HCT116 (cell line): ENCODE data around the gene BAHCC1. TPM values are rescaled to one million over a fixed set of nuclear protein-coding genes. Genes with fewer than 3 reads are reported as not detected.
A peak's percentile ranks its signal among the peaks of the same experiment; 100 is the strongest.

Source experiments
- ATAC-seq: fragments of 200-7000 bp; cut with Tn5 transposase; 2 replicates; pipeline ENCODE4 v1.9.1; 2020; ENCODE audit warnings: mild to moderate bottlenecking, moderate library complexity
- BruUV-seq: library from RNA; stranded (reverse); fragments of 400-500 nt; replicated peaks from 2 replicates; lab custom pipeline; 2021; lab: Mats Ljungman, UMichigan
- CTCF ChIA-PET: fragments of 300-600 bp; sonication (Branson Sonifier 250); formaldehyde crosslinking; loops from one replicate; lab custom pipeline; 2021; ENCODE audit warnings: antibody characterized with exemption; lab: Charles Lee
- POLR2A ChIA-PET: fragments of 300-600, 350-600 bp; sonication (Branson Sonifier 250); formaldehyde crosslinking; loops from one replicate; lab custom pipeline; 2021; ENCODE audit warnings: antibody characterized with exemption; lab: Charles Lee
- RAD21 ChIA-PET, 2 experiments: fragments of 300-600 bp; sonication (Branson Sonifier 250); formaldehyde crosslinking; loops; one replicate each; lab custom pipeline; 2023; ENCODE audit warnings: low total read pairs in 2 of 2; ENCODE audit not compliant: uncharacterized antibody in 2 of 2, unreplicated experiment in 2 of 2, low non-redundant PET in 1 of 2; lab: Charles Lee
- DNase-seq: peaks from one replicate; pipeline ENCODE4 v3.0.0-alpha.2; 2010; ENCODE audit warnings: low read depth, low spot score
- H2AFZ ChIP-seq: fragments of 200-600 bp; shearing (Covaris generic), sonication (generic); 2 replicates; pipeline ENCODE4 v1.6.1; 2017; ENCODE audit warnings: low read depth, mixed run types, mixed read lengths, antibody characterized with exemption, low read length; ENCODE audit not compliant: poor library complexity, severe bottlenecking
- H3K27ac ChIP-seq: 2 replicates; pipeline ENCODE4 v1.5.1; 2012; ENCODE audit warnings: low read depth, low read length
- H3K27me3 ChIP-seq: fragments of 200-600 bp; sonication (generic); 2 replicates; pipeline ENCODE4 v1.6.1; 2016; ENCODE audit warnings: mixed run types, low read length, mixed read lengths; ENCODE audit not compliant: insufficient read depth
- H3K36me3 ChIP-seq, 2 experiments: fragments of 200-500 bp in 1 of 2; fragments of 200-600 bp in 1 of 2; sonication (Bioruptor generic) in 1 of 2; sonication (generic) in 1 of 2; 2 replicates each; pipeline versions ENCODE4 v1.5.1 to v1.6.1; 2014 to 2016; ENCODE audit warnings: low read length in 2 of 2, inconsistent platforms in 1 of 2, mixed read lengths in 1 of 2, mixed run types in 1 of 2; ENCODE audit not compliant: insufficient read depth in 2 of 2, control insufficient read depth in 1 of 2
- H3K4me1 ChIP-seq, 2 experiments: fragments of 200-600 bp in 1 of 2; sonication (generic) in 1 of 2; 2 replicates each; pipeline versions ENCODE4 v1.5.1 to v1.6.1; 2012 to 2017; ENCODE audit warnings: low read length in 2 of 2, inconsistent platforms in 1 of 2, mild to moderate bottlenecking in 1 of 2, mixed read lengths in 1 of 2, mixed run types in 1 of 2, moderate library complexity in 1 of 2; ENCODE audit not compliant: insufficient read depth in 2 of 2, control insufficient read depth in 1 of 2
- H3K4me2 ChIP-seq: fragments of 200-600 bp; sonication (generic); 2 replicates; pipeline ENCODE4 v1.6.1; 2017; ENCODE audit warnings: mixed run types, low read length, mixed read lengths
- H3K4me3 ChIP-seq, 2 experiments: fragments of 200-600 bp in 1 of 2; sonication (generic) in 1 of 2; replicated peaks in 1 of 2; 2 replicates each; pipeline ENCODE4 v1.5.1; 2011 to 2016; ENCODE audit warnings: low read length in 2 of 2, control low read depth in 1 of 2, low read depth in 1 of 2, mild to moderate bottlenecking in 1 of 2, mixed read lengths in 1 of 2, mixed run types in 1 of 2
- H3K79me2 ChIP-seq: fragments of 200-600 bp; sonication (generic); 2 replicates; pipeline ENCODE4 v1.6.1; 2017; ENCODE audit warnings: mild to moderate bottlenecking, mixed run types, low read length, moderate library complexity, mixed read lengths; ENCODE audit not compliant: insufficient read depth
- H3K9ac ChIP-seq: fragments of 200-600 bp; sonication (generic); 2 replicates; pipeline ENCODE4 v1.6.1; 2016; ENCODE audit warnings: low read length, mixed read lengths
- H3K9me2 ChIP-seq: fragments of 200-600 bp; sonication (generic), shearing (Covaris generic); 2 replicates; pipeline ENCODE4 v1.6.1; 2017; ENCODE audit warnings: mixed run types, mild to moderate bottlenecking, moderate library complexity; ENCODE audit not compliant: insufficient read depth
- H3K9me3 ChIP-seq, 2 experiments: fragments of 200-500 bp in 1 of 2; fragments of 200-600 bp in 1 of 2; sonication (Bioruptor generic) in 1 of 2; sonication (generic) in 1 of 2; 2 replicates each; pipeline ENCODE4 v1.6.1; 2014 to 2017; ENCODE audit warnings: low read length in 2 of 2, mixed read lengths in 2 of 2, inconsistent platforms in 1 of 2, low read depth in 1 of 2, mild to moderate bottlenecking in 1 of 2, mixed run types in 1 of 2, moderate library complexity in 1 of 2; ENCODE audit not compliant: control insufficient read depth in 1 of 2, insufficient read depth in 1 of 2
- H4K20me1 ChIP-seq: fragments of 200-600 bp; sonication (generic), shearing (Covaris generic); 2 replicates; pipeline ENCODE4 v1.6.1; 2017; ENCODE audit warnings: mixed run types, mild to moderate bottlenecking, moderate library complexity; ENCODE audit not compliant: insufficient read depth
- CBX3 ChIP-seq: IDR thresholded peaks from 2 replicates; pipeline ENCODE4 v1.6.1; 2012; ENCODE audit warnings: low read depth
- CEBPB ChIP-seq: IDR thresholded peaks from 2 replicates; pipeline ENCODE4 v1.6.1; 2012; ENCODE audit warnings: low read depth
- EGR1 ChIP-seq: IDR thresholded peaks from 2 replicates; pipeline ENCODE4 v1.6.1; 2012; ENCODE audit warnings: low read depth
- ELF1 ChIP-seq: IDR thresholded peaks from 2 replicates; pipeline ENCODE4 v1.6.1; 2012; ENCODE audit warnings: low read depth, borderline replicate concordance
- EZH2 ChIP-seq: fragments of 200-600 bp; sonication (generic); IDR thresholded peaks from 2 replicates; pipeline ENCODE4 v1.6.1; 2017; ENCODE audit warnings: antibody characterized with exemption, mixed run types
- JUND ChIP-seq: IDR thresholded peaks from 2 replicates; pipeline ENCODE4 v1.6.1; 2012
- POLR2A ChIP-seq: IDR thresholded peaks from 2 replicates; pipeline ENCODE4 v1.7.0; 2011; ENCODE audit warnings: borderline replicate concordance; ENCODE audit not compliant: insufficient read depth, insufficient read length; ENCODE audit errors: extremely low read depth
- POLR2AphosphoS5 ChIP-seq: IDR thresholded peaks from 2 replicates; pipeline ENCODE4 v1.6.1; 2011; ENCODE audit warnings: mild to moderate bottlenecking, low read depth, low read length, moderate library complexity
- RAD21 ChIP-seq: IDR thresholded peaks from 2 replicates; pipeline ENCODE4 v1.6.1; 2012; ENCODE audit warnings: low read depth, mild to moderate bottlenecking
- SIN3A ChIP-seq: IDR thresholded peaks from 2 replicates; pipeline ENCODE4 v1.6.1; 2012; ENCODE audit warnings: low read depth
- SRF ChIP-seq: IDR thresholded peaks from 2 replicates; pipeline ENCODE4 v1.6.1; 2012; ENCODE audit warnings: low read depth
- YY1 ChIP-seq: IDR thresholded peaks from 2 replicates; pipeline ENCODE4 v1.6.1; 2011; ENCODE audit warnings: low read length, low read depth, moderate library complexity, mild to moderate bottlenecking; ENCODE audit not compliant: insufficient replicate concordance; ENCODE audit errors: extremely low read depth
- ZFX ChIP-seq: fragments of 450-650 bp; IDR thresholded peaks from 2 replicates; pipeline ENCODE4 v1.6.1; 2017
- ZNF274 ChIP-seq: fragments of 200-500 bp; sonication (Bioruptor generic); IDR thresholded peaks from 2 replicates; pipeline ENCODE4 v1.6.1; 2014; ENCODE audit warnings: mild to moderate bottlenecking, low read depth, low read length, inconsistent platforms
- intact Hi-C: fragments of 100-400 bp; cut with micrococcal nuclease; formaldehyde crosslinking; loops from 2 replicates; pipeline ENCODE4 v1.10.0; 2022
- total RNA-seq: library from RNA; stranded (reverse); gene quantifications from one replicate; pipeline ENCODE4 v1.2.1, GENCODE V29; 2021; ENCODE audit not compliant: unreplicated experiment
- TF ChIP-seq, protein P1 (sequence below): IDR thresholded peaks from 2 replicates; pipeline ENCODE4 v1.6.1; 2011; ENCODE audit warnings: mild to moderate bottlenecking, low read length, moderate library complexity; ENCODE audit not compliant: insufficient replicate concordance; ENCODE audit errors: extremely low read depth
- TF ChIP-seq, protein P2 (sequence below): IDR thresholded peaks from 2 replicates; pipeline ENCODE4 v1.6.1; 2012; ENCODE audit warnings: low read depth
- TF ChIP-seq, protein P3 (sequence below): IDR thresholded peaks from 2 replicates; pipeline ENCODE4 v1.6.1; 2012
- TF ChIP-seq, protein P4 (sequence below): IDR thresholded peaks from 2 replicates; pipeline ENCODE4 v1.6.1; 2012
- TF ChIP-seq, protein P5 (sequence below), 3 experiments: fragments of 200-600 bp in 1 of 3; sonication (generic) in 1 of 3; IDR thresholded peaks in 2 of 3; conservative IDR thresholded peaks in 1 of 3; 2 replicates each; pipeline ENCODE4 v1.5.1; 2012 to 2017; ENCODE audit warnings: low read depth in 2 of 3, low read length in 2 of 3, antibody characterized with exemption in 1 of 3, borderline replicate concordance in 1 of 3, control low read depth in 1 of 3, mild to moderate bottlenecking in 1 of 3, mixed read lengths in 1 of 3, mixed run types in 1 of 3, moderate library complexity in 1 of 3; ENCODE audit not compliant: insufficient read depth in 1 of 3

Gene BAHCC1
- total RNA-seq, 1 experiment from 2014 or later: 45.2 TPM

DNA sequence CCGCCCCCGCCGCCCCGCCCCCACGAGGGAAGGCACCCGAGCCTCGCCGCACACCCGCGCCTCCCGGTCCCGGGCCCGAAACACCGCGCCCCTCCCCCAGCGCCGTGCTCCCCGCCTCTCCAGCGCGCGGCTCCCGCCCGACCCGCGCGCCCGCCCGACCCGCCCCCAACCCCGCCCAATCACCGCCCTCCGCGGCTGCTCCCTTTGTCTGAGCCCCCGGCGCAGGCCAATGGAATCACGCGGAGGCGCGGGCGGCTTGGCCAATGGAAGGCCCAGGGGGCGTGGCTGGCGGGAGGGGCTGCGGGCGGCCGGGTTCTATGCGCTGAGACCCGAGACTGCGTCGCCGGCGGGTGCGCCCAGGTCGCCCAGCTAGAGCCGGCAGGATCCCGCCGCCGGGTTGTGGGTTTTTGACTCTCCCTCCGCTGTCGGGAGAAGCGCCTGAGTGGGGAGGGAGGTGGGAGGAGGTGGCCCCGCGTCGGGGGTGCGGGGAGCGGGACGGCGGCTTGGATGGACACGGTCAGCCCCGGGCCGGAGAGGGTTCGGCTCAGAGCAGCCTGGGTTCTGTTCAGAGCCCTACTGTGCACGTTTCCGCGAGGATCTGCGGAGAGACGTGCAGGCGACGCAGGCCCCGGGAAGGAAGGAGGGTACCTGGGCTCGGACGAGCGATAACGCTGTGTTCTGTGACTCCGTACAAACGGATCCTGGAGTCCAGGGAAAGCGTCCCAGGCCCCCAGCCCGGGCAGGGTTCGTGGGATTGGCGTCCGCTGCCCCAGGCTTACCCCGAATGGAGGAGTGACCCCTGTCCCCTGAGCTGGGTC, 49.0 kb upstream of the BAHCC1 start:
- no peaks in the 10 kb centered on the region for H4K20me1 ChIP-seq
- H3K4me1 ChIP-seq: peaks cover 38 to 64% of the 10 kb centered on the region in 2 experiments
- POLR2A ChIA-PET: interaction anchor here (1.1 to 1.2 kb wide), 3 partner anchors 19 to 51 kb away, joined by 3 to 4 read pairs (median 3); no protein-coding TSS in a partner anchor
- TSS peak; percentile 90 for BruUV-seq
- RAD21 ChIA-PET: no interaction called here
- CTCF ChIA-PET: interaction anchor here (1.3 kb wide), 1 partner anchor 19 kb away, joined by 3 read pairs; no protein-coding TSS in a partner anchor
- peak overlapping the region; percentile 77 to 100 for H3K4me3 ChIP-seq
- peak overlapping the region; percentile 67 for H3K27ac ChIP-seq
- H3K27me3 ChIP-seq: no peaks in the 10 kb centered on the region
- H3K9me3 ChIP-seq: no peaks in the 10 kb centered on the region
- ATAC-seq: peak; percentile 78
- H3K4me2 ChIP-seq: peak overlapping the region; percentile 98
- intact Hi-C loops: loop anchor here (2.0 kb wide), 2 partner anchors 19 to 49 kb away; partner anchors contain the start of gene BAHCC1
- peak; percentile 93 for DNase-seq
- no peaks in the 10 kb centered on the region for H3K9me2 ChIP-seq
- no peak overlapping the region for H2AFZ ChIP-seq
- peaks cover 41% of the 10 kb centered on the region for H3K79me2 ChIP-seq
- H3K36me3 ChIP-seq: no peaks in the 10 kb centered on the region; a peak in 1 of 4 replicates
- H3K9ac ChIP-seq: peak overlapping the region; percentile 85
- TF ChIP-seq CBX3: no peak
- TF ChIP-seq JUND: no peak
- TF ChIP-seq ZFX: no peak; the same call in 1 of the 2 replicates
- TF ChIP-seq YY1: peak; percentile 14
- TF ChIP-seq SRF: no peak
- no peak for TF ChIP-seq EZH2
- no peak for TF ChIP-seq EGR1
- TF ChIP-seq, protein P1, sequence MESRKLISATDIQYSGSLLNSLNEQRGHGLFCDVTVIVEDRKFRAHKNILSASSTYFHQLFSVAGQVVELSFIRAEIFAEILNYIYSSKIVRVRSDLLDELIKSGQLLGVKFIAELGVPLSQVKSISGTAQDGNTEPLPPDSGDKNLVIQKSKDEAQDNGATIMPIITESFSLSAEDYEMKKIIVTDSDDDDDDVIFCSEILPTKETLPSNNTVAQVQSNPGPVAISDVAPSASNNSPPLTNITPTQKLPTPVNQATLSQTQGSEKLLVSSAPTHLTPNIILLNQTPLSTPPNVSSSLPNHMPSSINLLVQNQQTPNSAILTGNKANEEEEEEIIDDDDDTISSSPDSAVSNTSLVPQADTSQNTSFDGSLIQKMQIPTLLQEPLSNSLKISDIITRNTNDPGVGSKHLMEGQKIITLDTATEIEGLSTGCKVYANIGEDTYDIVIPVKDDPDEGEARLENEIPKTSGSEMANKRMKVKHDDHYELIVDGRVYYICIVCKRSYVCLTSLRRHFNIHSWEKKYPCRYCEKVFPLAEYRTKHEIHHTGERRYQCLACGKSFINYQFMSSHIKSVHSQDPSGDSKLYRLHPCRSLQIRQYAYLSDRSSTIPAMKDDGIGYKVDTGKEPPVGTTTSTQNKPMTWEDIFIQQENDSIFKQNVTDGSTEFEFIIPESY: no peak
- no peak for TF ChIP-seq ZNF274
- TF ChIP-seq POLR2AphosphoS5: peak; percentile 92
- TF ChIP-seq RAD21: no peak
- no peak for TF ChIP-seq SIN3A
- TF ChIP-seq, protein P2, sequence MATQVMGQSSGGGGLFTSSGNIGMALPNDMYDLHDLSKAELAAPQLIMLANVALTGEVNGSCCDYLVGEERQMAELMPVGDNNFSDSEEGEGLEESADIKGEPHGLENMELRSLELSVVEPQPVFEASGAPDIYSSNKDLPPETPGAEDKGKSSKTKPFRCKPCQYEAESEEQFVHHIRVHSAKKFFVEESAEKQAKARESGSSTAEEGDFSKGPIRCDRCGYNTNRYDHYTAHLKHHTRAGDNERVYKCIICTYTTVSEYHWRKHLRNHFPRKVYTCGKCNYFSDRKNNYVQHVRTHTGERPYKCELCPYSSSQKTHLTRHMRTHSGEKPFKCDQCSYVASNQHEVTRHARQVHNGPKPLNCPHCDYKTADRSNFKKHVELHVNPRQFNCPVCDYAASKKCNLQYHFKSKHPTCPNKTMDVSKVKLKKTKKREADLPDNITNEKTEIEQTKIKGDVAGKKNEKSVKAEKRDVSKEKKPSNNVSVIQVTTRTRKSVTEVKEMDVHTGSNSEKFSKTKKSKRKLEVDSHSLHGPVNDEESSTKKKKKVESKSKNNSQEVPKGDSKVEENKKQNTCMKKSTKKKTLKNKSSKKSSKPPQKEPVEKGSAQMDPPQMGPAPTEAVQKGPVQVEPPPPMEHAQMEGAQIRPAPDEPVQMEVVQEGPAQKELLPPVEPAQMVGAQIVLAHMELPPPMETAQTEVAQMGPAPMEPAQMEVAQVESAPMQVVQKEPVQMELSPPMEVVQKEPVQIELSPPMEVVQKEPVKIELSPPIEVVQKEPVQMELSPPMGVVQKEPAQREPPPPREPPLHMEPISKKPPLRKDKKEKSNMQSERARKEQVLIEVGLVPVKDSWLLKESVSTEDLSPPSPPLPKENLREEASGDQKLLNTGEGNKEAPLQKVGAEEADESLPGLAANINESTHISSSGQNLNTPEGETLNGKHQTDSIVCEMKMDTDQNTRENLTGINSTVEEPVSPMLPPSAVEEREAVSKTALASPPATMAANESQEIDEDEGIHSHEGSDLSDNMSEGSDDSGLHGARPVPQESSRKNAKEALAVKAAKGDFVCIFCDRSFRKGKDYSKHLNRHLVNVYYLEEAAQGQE: no peak
- peak; percentile 45 for TF ChIP-seq POLR2A
- no peak for TF ChIP-seq CEBPB
- TF ChIP-seq, protein P3, sequence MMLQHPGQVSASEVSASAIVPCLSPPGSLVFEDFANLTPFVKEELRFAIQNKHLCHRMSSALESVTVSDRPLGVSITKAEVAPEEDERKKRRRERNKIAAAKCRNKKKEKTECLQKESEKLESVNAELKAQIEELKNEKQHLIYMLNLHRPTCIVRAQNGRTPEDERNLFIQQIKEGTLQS: no peak
- TF ChIP-seq, protein P4, sequence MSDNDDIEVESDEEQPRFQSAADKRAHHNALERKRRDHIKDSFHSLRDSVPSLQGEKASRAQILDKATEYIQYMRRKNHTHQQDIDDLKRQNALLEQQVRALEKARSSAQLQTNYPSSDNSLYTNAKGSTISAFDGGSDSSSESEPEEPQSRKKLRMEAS: peak; percentile 71; the same call in 1 of the 2 replicates
- TF ChIP-seq ELF1: no peak
- TF ChIP-seq, protein P5, sequence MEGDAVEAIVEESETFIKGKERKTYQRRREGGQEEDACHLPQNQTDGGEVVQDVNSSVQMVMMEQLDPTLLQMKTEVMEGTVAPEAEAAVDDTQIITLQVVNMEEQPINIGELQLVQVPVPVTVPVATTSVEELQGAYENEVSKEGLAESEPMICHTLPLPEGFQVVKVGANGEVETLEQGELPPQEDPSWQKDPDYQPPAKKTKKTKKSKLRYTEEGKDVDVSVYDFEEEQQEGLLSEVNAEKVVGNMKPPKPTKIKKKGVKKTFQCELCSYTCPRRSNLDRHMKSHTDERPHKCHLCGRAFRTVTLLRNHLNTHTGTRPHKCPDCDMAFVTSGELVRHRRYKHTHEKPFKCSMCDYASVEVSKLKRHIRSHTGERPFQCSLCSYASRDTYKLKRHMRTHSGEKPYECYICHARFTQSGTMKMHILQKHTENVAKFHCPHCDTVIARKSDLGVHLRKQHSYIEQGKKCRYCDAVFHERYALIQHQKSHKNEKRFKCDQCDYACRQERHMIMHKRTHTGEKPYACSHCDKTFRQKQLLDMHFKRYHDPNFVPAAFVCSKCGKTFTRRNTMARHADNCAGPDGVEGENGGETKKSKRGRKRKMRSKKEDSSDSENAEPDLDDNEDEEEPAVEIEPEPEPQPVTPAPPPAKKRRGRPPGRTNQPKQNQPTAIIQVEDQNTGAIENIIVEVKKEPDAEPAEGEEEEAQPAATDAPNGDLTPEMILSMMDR (IDR thresholded peaks at IDR 0.05 in 2 of 3, conservative IDR thresholded peaks at IDR 0.05 in 1 of 3; ENCODE audit: borderline replicate concordance in 1 of 3, insufficient read depth in 1 of 3, low read depth in 2 of 3, low read length in 2 of 3): no peak
